Activated CD8-positive, alpha-beta T cell treated with anti-CD3 and anti-CD28 coated beads for 36 hours (primary cell): ENCODE measurements around the gene RAB33B. TPM values are rescaled to one million over a fixed set of nuclear protein-coding genes. Genes with fewer than 3 reads are reported as not detected.

Source experiments
- ATAC-seq: fragments of 200-7000 bp; cut with Tn5 transposase; one replicate; pipeline ENCODE4 v1.10.0; 2021; ENCODE audit warnings: mild to moderate bottlenecking, moderate library complexity
- CTCF ChIA-PET: fragments of 350-600 bp; sonication (Branson Sonifier 250); formaldehyde crosslinking; loops from one replicate; lab custom pipeline; 2021; ENCODE audit warnings: antibody characterized with exemption; lab: Charles Lee
- POLR2A ChIA-PET: fragments of 350-600 bp; sonication (Branson Sonifier 250); formaldehyde crosslinking; loops from one replicate; lab custom pipeline; 2021; ENCODE audit warnings: antibody characterized with exemption; lab: Charles Lee
- DNase-seq: peaks from one replicate; pipeline ENCODE4 v3.0.0-alpha.2; 2020
- H3K27ac Mint-ChIP-seq: one replicate; pipeline ENCODE4 v1.8.0; 2021; ENCODE audit warnings: mild to moderate bottlenecking, mixed read lengths
- H3K27me3 Mint-ChIP-seq: one replicate; pipeline ENCODE4 v1.8.0; 2021; ENCODE audit warnings: mixed read lengths
- H3K36me3 Mint-ChIP-seq: one replicate; pipeline ENCODE4 v1.8.0; 2021; ENCODE audit warnings: low read depth, mixed read lengths
- H3K4me1 Mint-ChIP-seq: one replicate; pipeline ENCODE4 v1.8.0; 2021; ENCODE audit warnings: low read depth, mixed read lengths
- H3K4me3 Mint-ChIP-seq: one replicate; pipeline ENCODE4 v1.8.0; 2021; ENCODE audit warnings: mild to moderate bottlenecking, moderate library complexity, mixed read lengths
- H3K9me3 Mint-ChIP-seq: one replicate; pipeline ENCODE4 v1.8.0; 2021; ENCODE audit warnings: mixed read lengths
- CTCF ChIP-seq: fragments of 200-600 bp; IDR thresholded peaks from one replicate; pipeline ENCODE4 v1.8.0; 2022; ENCODE audit warnings: antibody characterized with exemption, mild to moderate bottlenecking
- intact Hi-C: fragments of 100-400 bp; cut with micrococcal nuclease; formaldehyde crosslinking; loops from one replicate; pipeline ENCODE4 v1.10.0; 2022
- total RNA-seq, 2 experiments: library from RNA; stranded (reverse); gene quantifications; one replicate each; pipeline ENCODE4 v1.2.3, GENCODE V29; 2021

RAB33B gene
- total RNA-seq, 2 experiments from 2014 or later = 6.1 to 6.2 TPM

- Mint-ChIP-seq H3K4me1 (peaks cover 12% of the 10 kb centered on the region), H3K9me3 (peaks cover 5% of the 10 kb centered on the region), H3K4me3 (no peak overlapping the region), H3K27ac (no peak overlapping the region), H3K36me3 (peaks cover 13% of the 10 kb centered on the region), H3K27me3 (no peaks in the 10 kb centered on the region)
- ATAC-seq = no peak
- POLR2A ChIA-PET = no interaction called here
- no peak for TF ChIP-seq CTCF
- CTCF ChIA-PET = interaction anchor here (2.1 kb wide), 1 partner anchor 32 kb away, joined by 10 read pairs; no protein-coding TSS in a partner anchor
- DNase-seq = no peak
- intact Hi-C loops = no loop called here
Observed at GRCh38 chr4:139420652-139421051, 33.3 kb upstream of the RAB33B start.

GRCh38 chr4:139436122-139436521, 17.8 kb upstream of the RAB33B start:
- Mint-ChIP-seq H3K9me3 (peaks cover 26% of the 10 kb centered on the region), H3K27ac (no peak overlapping the region), H3K4me1 (peaks cover 7% of the 10 kb centered on the region), H3K4me3 (no peak overlapping the region), H3K27me3 (no peaks in the 10 kb centered on the region), H3K36me3 (peaks cover 42% of the 10 kb centered on the region)
- TF ChIP-seq CTCF = no peak
- DNase-seq = no peak
- CTCF ChIA-PET = interaction anchor here (1.0 to 1.4 kb wide), 2 partner anchors 17 to 20 kb away, joined by 3 to 4 read pairs; no protein-coding TSS in a partner anchor
- POLR2A ChIA-PET = interaction anchor here (0.6 to 1.0 kb wide), 2 partner anchors 13 to 208 kb away, joined by 3 to 4 read pairs; no protein-coding TSS in a partner anchor
- intact Hi-C loops = no loop called here
- ATAC-seq = no peak

GRCh38 chr4:139438141-139438540, 15.8 kb upstream of the RAB33B start:
- intact Hi-C loops = no loop called here
- Mint-ChIP-seq H3K4me1 (peaks cover 7% of the 10 kb centered on the region), H3K4me3 (no peak overlapping the region), H3K36me3 (peaks cover 36% of the 10 kb centered on the region), H3K9me3 (peaks cover 26% of the 10 kb centered on the region), H3K27ac (no peak overlapping the region), H3K27me3 (no peaks in the 10 kb centered on the region)
- ChIA-PET CTCF (interaction anchor here (1.4 kb wide), 1 partner anchor 15 kb away, joined by 3 read pairs; no protein-coding TSS in a partner anchor), POLR2A (no interaction called here)
- DNase-seq (no peak), ATAC-seq (no peak)
- no peak for TF ChIP-seq CTCF

- CTCF ChIA-PET = no interaction called here
- H3K36me3 Mint-ChIP-seq = peaks cover 33% of the 10 kb centered on the region
Observed at GRCh38 chr4:139441029-139441428, 12.9 kb upstream of the RAB33B start.

More at GRCh38 chr4:139441029-139441428, 12.9 kb upstream of the RAB33B start:
- no peak overlapping the region for H3K27ac Mint-ChIP-seq
- ATAC-seq = no peak
- intact Hi-C loops = no loop called here
- no peak overlapping the region for H3K4me3 Mint-ChIP-seq
- H3K9me3 Mint-ChIP-seq = peaks cover 26% of the 10 kb centered on the region
- DNase-seq = no peak
- no peak for TF ChIP-seq CTCF
- peaks cover 4% of the 10 kb centered on the region for H3K4me1 Mint-ChIP-seq
- POLR2A ChIA-PET = interaction anchor here (1.1 kb wide), 1 partner anchor 12 kb away, joined by 4 read pairs; the partner anchor contains the start of gene RAB33B
- no peaks in the 10 kb centered on the region for H3K27me3 Mint-ChIP-seq
